HepG2 (cell line): ENCODE data around the gene F2RL2. TPM values are rescaled to one million over a fixed set of nuclear protein-coding genes. Genes with fewer than 3 reads are reported as not detected.

Experiments
- ATAC-seq: fragments of 200-7000 bp; cut with Tn5 transposase; 3 replicates; pipeline ENCODE4 v1.9.1; 2020; ENCODE audit warnings: mild to moderate bottlenecking, moderate library complexity
- BruUV-seq: library from RNA; stranded (reverse); fragments of 400-500 nt; replicated peaks from 2 replicates; lab custom pipeline; 2021; lab: Mats Ljungman, UMichigan
- CTCF ChIA-PET: fragments of 300-600 bp; formaldehyde crosslinking; extraction: SDS; loops from one replicate; lab custom pipeline; 2021; ENCODE audit warnings: low total read pairs, inconsistent platforms, low intra/inter-chr PET ratio; lab: Yijun Ruan, JAX
- POLR2A ChIA-PET: fragments of 350-600 bp; sonication (Branson Sonifier 250); formaldehyde crosslinking; loops from one replicate; lab custom pipeline; 2020; ENCODE audit warnings: antibody characterized with exemption, inconsistent platforms; lab: Yijun Ruan, JAX
- DNase-seq: peaks from one replicate; pipeline ENCODE4 v3.0.0-alpha.2; 2015; ENCODE audit warnings: low spot score
- FAIRE-seq: peaks from 3 replicates; lab custom pipeline; 2011; peaks lifted over from hg19 to GRCh38; lab: Jason Lieb, UNC
- H2AFZ ChIP-seq: one replicate; pipeline ENCODE4 v1.6.1; 2011; ENCODE audit warnings: low read length, inconsistent platforms
- H3K27ac ChIP-seq: fragments of 300-600 bp; 3 replicates; pipeline ENCODE4 v1.8.0; 2011; ENCODE audit warnings: mixed run types, mild to moderate bottlenecking, mixed read lengths, low read length, inconsistent platforms; ENCODE audit not compliant: insufficient read depth; ENCODE audit errors: extremely low read length
- H3K27me3 ChIP-seq, 2 experiments: fragments of 200-600 bp in 1 of 2; 2 replicates in 1 of 2; 3 replicates in 1 of 2; pipeline versions ENCODE4 v1.6.0 to v1.8.0; 2011; ENCODE audit warnings: low read length in 2 of 2, mild to moderate bottlenecking in 2 of 2, moderate library complexity in 2 of 2, inconsistent platforms in 1 of 2; ENCODE audit not compliant: insufficient read depth in 2 of 2, control insufficient read depth in 1 of 2
- H3K36me3 ChIP-seq, 2 experiments: fragments of 200-600 bp in 1 of 2; replicated peaks in 1 of 2; 2 replicates in 1 of 2; 3 replicates in 1 of 2; pipeline versions ENCODE4 v1.5.1 to v1.8.0; 2011; ENCODE audit warnings: low read length in 2 of 2, inconsistent platforms in 1 of 2; ENCODE audit not compliant: insufficient read depth in 2 of 2, control insufficient read depth in 1 of 2
- H3K4me1 ChIP-seq: 2 replicates; pipeline ENCODE4 v1.5.1; 2012; ENCODE audit warnings: low read length, inconsistent platforms; ENCODE audit not compliant: insufficient read depth
- H3K4me2 ChIP-seq: 2 replicates; pipeline ENCODE4 v1.6.0; 2011; ENCODE audit warnings: low read depth, low read length, inconsistent platforms
- H3K4me3 ChIP-seq, 3 experiments: fragments of 200-600 bp in 1 of 3; sonication (generic), shearing (Covaris generic) in 1 of 3; replicated peaks in 1 of 3; 2 replicates each; pipeline ENCODE4 v1.5.1; 2011 to 2016; ENCODE audit warnings: low read length in 3 of 3, inconsistent platforms in 2 of 3, low read depth in 2 of 3, mild to moderate bottlenecking in 2 of 3, control low read depth in 1 of 3, mixed read lengths in 1 of 3; ENCODE audit not compliant: insufficient read depth in 1 of 3
- H3K79me2 ChIP-seq: one replicate; pipeline ENCODE4 v1.6.1; 2011; ENCODE audit warnings: low read length, inconsistent platforms; ENCODE audit not compliant: insufficient read depth
- H3K9ac ChIP-seq: 2 replicates; pipeline ENCODE4 v1.6.0; 2011; ENCODE audit warnings: mild to moderate bottlenecking, low read depth, low read length, inconsistent platforms; ENCODE audit not compliant: insufficient read depth
- H3K9me3 ChIP-seq: 2 replicates; pipeline ENCODE4 v1.5.1; 2012; ENCODE audit warnings: mild to moderate bottlenecking, low read length
- H4K20me1 ChIP-seq: 2 replicates; pipeline ENCODE4 v1.6.0; 2011; ENCODE audit warnings: inconsistent platforms, mild to moderate bottlenecking, low read length, moderate library complexity; ENCODE audit not compliant: insufficient read depth
- FIP1L1 ChIP-seq: fragments of 200-400 bp; formaldehyde crosslinking; IDR thresholded peaks from 2 replicates; pipeline ENCODE4 v1.6.1; 2018; ENCODE audit warnings: low read depth, mild to moderate bottlenecking, low read length, moderate library complexity, borderline replicate concordance; ENCODE audit not compliant: insufficient read depth
- NONO ChIP-seq, 2 experiments: fragments of 450-650 bp in 1 of 2; sonication (generic) in 1 of 2; formaldehyde crosslinking in 1 of 2; IDR thresholded peaks in 1 of 2; conservative IDR thresholded peaks in 1 of 2; 2 replicates each; pipeline versions ENCODE4 v1.6.1 to v1.8.0; 2017 to 2022; ENCODE audit warnings: mild to moderate bottlenecking in 1 of 2, missing genetic modification reagents in 1 of 2, moderate library complexity in 1 of 2
- RBFOX2 ChIP-seq: fragments of 200-400 bp; formaldehyde crosslinking; IDR thresholded peaks from 2 replicates; pipeline ENCODE4 v1.6.1; 2017; ENCODE audit warnings: low read depth, mild to moderate bottlenecking, low read length
- ZBTB46 ChIP-seq: sonication (generic); formaldehyde crosslinking; IDR thresholded peaks from 2 replicates; pipeline ENCODE4 v1.4.0; 2020; ENCODE audit warnings: mild to moderate bottlenecking, missing genetic modification reagents, borderline replicate concordance
- ZNF687 ChIP-seq: sonication (generic); formaldehyde crosslinking; IDR thresholded peaks from 2 replicates; pipeline ENCODE4 v1.5.1; 2020; ENCODE audit warnings: mild to moderate bottlenecking, missing genetic modification reagents, moderate library complexity
- WGBS: methylation state at CpG from one replicate; pipeline ENCODE4 v1.1.6; 2017; ENCODE audit warnings: low lambda C conversion rate; 5-methylcytosine and 5-hydroxymethylcytosine counted together
- in situ Hi-C: cut with HindIII; loops from 2 replicates; pipeline ENCODE4 v1.10.0; 2017; ENCODE audit warnings: low pct_unique_long_range_greater_than_20kb; ENCODE audit not compliant: extremely low pct_ligation_motif_present
- intact Hi-C: fragments of 100-400 bp; cut with micrococcal nuclease; formaldehyde crosslinking; loops from one replicate; pipeline ENCODE4 v1.10.0; 2022; ENCODE audit not compliant: unreplicated experiment
- polyA plus RNA-seq, 8 experiments: library from polyadenylated mRNA; depleted of rRNA in 3 of 8; stranded (reverse) in 7 of 8; unstranded in 1 of 8; fragments of >200 nt; fragmentation: Illumina TruSeq in 4 of 8; extraction: Trizol in 4 of 8; gene quantifications; 2 replicates each; pipeline versions ENCODE4 v1.2.1 to v1.2.3, GENCODE V29; 2011 to 2016; ENCODE audit warnings: low read depth in 4 of 8, missing spikeins in 1 of 8, mixed read lengths in 1 of 8; ENCODE audit not compliant: insufficient read depth in 1 of 8
- total RNA-seq, 5 experiments: library from RNA; depleted of rRNA; stranded (reverse); fragments of >200 nt; fragmentation: Illumina TruSeq; extraction: Trizol; gene quantifications; 2 replicates each; pipeline ENCODE4 v1.2.3, GENCODE V29; 2016; ENCODE audit warnings: low read depth in 1 of 5

Gene F2RL2
- total and polyA plus RNA-seq, 2 of the 13 experiments (the other 11 are each of a cell fraction or from before 2014, with no cell fraction given) = not detected

- WGBS = 96% methylated on average over 3 of the region's 3 CpGs
- CTCF ChIA-PET = no interaction called here
These were observed 37.4 kb downstream of the F2RL2 start for GRCh38 chr5:76585783-76586217.

More at GRCh38 chr5:76585783-76586217, 37.4 kb downstream of the F2RL2 start:
- FAIRE-seq (no peak), ATAC-seq (no peak), DNase-seq (no peak)
- Histone ChIP-seq H2AFZ (no peak overlapping the region), H4K20me1 (no peaks in the 10 kb centered on the region; the same call in 1 of the 2 replicates), H3K79me2 (no peaks in the 10 kb centered on the region), H3K4me3 (no peak overlapping the region), H3K36me3 (peaks cover 2 to 7% of the 10 kb centered on the region in 2 experiments; a peak in 4 of 5 replicates), H3K27me3 (no peaks in the 10 kb centered on the region; a peak in 1 of 5 replicates), H3K9me3 (no peaks in the 10 kb centered on the region), H3K27ac (no peak overlapping the region), H3K9ac (no peak overlapping the region), H3K4me2 (no peak overlapping the region), H3K4me1 (peaks cover 5% of the 10 kb centered on the region)
- intact Hi-C loops = no loop called here
- POLR2A ChIA-PET = no interaction called here
- no peak for TF ChIP-seq NONO (IDR thresholded peaks at IDR 0.05)
- TF ChIP-seq NONO (CRISPR knock-in tag; conservative IDR thresholded peaks at IDR 0.05) = no peak
- no peak for TF ChIP-seq FIP1L1
- no peak for TF ChIP-seq ZNF687 (CRISPR knock-in tag)
- no peak for TF ChIP-seq ZBTB46 (CRISPR knock-in tag)
- no peak for TF ChIP-seq RBFOX2
- BruUV-seq = no TSS peak
- in situ Hi-C loops = no loop called here
